RPMI8226 (cell line): ENCODE results near the gene HADHA.

ENCODE experiments used
- DNase-seq: peaks from one replicate; pipeline ENCODE4 v3.0.0-alpha.2; 2015

HADHA gene

DNA sequence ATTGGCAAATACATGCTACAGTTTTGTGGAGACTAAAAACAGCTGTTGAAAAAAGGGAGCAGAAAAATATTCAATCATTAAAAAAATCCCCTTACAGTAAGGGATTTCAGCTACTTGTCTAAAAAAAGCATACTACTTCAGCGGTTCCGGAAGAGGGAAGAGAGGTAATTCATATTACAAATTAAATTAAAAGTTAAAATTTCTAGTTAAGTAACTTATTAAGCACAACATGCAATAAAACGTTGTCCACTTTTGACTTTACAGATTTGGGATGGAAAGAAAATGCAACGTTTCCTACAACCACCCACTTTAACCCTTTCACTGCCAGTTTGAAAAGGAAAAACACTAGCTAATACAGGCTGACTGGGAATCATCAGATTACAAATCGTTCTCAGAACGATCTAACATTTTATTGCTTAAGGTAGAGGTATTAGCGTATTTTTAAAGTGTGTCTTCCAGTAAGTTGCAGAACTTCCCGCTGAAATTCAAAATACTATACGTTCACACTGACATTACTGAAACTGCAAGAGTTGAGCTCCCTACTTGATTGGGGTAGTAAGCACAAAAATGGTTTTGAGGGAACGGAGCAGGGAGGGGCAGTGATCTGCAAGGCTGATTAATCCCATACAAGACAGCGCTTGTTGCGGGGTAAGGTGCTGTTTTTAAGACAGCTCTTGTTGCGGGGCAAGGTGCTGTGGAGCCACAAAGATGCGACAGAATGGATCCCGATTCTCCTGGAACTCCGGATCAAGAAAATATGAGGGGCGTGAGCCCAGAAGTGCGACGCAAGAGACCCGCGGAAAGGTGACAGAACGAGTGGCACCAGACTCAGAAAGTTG is 743 bp downstream of the HADHA start:
- DNase-seq: peak; percentile 31

DNA sequence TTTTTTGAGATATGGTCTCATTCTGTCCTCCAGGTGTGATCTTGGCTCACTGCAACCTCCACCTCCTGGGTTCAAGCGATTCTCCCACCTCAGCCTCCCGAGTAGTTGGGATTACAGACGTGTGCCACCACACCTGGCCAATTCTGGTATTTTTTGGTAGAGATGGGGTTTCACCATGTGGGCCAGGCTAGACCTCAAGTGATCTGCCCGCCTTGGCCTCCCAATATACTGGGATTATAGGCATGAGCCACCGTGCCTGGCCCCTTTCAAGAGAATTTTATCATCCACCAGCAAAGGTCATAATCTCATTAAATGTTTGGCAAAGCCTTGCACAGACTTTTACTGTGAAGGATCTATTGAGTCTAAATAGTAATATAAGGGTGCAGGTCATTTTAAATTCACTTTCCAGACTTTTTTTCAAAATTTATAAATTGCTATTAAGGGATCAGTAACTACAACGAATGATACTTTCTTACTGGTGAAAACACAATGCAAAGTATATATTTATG is 2.5 kb downstream of the HADHA start:
- DNase-seq: peak; percentile 21

DNA sequence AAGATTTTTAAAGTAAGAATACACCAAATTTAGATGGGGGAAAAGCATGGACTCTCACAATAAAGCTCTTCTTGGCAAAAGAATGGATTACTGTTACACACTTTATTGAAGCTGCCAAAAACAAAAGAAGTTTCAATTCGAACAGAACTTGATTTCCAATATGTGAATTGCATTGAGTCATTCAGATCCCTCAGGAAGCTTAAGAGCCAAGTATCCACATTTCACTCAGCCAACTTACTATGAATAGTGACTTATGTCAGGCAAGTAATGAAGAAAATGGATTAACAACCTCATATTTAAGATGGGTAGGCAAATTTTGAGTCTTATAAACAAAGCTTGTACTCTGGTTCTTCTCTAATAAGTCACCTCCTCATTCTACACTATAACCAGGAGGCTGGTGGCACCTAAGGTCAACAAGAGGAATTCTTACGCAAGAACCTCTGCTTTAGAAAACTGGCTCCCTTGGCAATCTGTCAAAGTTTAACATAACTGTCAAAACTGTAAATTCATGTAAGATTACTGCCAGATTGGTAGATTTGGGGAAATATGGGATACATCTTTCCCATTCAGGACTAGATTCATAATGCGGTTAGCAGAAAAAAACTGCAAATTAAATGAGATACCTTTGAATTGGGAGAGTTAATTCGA is 6.0 kb downstream of the HADHA start:
- DNase-seq: no peak

DNA sequence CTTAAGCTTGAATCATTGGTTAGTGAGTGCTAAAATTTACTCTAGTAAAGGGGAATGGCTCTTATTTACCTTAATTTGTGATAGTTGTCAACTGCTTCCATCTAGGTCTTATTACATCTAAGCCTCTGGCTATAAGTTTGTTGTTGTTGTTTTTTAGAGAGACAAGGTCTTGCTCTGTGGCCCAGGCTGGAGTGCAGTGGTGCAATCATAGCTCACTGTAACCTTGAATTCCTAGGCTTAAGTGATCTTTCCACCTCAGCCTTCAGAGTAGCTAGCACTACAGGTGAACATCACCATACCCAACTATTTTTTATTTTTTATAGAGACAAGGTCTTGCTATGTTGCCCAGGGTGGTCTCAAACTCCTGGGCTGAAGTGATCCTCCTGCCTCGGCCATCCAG is 6.6 kb downstream of the HADHA start:
- no peak for DNase-seq

DNA sequence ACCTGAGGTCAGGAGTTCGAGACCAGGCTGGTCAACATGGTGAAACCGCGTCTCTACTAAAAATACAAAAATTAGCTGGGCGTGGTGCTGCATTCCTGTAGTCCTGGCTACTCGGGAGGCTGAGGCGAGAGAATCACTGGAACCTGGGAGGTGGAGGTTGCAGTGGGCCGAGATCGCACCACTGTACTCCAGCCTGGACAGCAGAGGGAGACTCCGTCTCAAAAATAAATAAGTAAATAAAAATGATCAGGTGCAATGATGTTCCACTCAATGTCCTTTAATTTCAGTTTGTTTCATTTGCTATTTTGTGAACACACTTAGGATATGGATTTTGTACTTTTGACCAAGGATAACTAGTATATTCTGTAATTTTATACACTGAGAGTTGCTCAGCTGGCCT is 9.3 kb downstream of the HADHA start:
- no peak for DNase-seq

DNA sequence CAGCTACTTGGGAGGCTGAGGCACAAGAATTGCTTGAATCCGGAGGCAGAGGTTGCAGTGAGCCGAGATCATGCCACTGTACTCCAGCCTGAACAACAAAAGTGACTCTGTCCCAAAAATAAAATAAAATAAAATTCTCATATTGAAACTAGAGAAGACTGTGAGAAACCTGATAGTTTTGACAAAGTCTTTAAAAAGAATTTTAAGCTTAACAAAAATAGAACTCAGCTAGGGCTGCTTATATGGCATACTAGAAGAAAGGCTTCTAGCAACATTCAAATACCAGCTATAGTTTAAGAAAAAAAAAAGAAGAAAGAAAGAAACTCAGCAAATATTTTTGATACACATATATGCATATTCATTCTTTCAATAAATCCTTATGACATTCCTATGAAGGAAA is 13.6 kb downstream of the HADHA start:
- no peak for DNase-seq

DNA sequence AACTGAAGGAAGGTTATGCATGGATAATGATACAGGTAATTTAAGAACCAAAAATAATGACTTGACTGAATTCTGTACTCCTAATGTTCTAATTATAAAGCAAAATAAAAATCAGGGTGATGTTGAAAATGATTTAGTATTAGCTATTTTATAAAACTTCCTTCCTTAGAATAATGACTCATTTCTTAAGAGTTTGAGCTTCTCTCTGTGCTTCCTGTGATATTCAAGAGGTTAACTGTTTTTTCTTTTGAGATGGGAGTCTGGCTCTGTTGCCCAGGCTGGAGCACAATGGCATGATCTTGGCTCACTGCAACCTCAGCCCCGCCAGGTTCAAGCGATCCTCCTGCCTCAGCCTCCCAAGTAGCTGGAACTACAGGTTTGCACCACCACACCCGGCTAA is 14.8 kb downstream of the HADHA start:
- DNase-seq: no peak

DNA sequence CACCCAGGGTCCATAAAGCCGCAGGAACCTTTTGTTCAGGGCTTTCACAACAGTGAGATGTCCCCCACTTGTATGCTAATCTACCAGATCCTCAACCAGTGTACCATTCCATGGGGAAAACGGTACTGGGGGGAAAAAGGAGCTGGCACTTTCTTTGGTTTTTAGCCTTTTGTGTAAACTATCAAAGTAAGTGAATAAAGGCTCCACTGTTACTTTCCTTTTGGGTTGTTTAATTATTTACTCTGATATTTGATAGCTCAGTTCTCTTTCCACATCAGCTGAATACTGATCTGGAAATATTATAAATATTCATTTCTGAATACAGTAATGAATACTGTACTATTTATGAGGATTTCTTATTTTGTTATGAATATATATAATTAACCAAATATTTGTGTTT is 20.3 kb downstream of the HADHA start:
- DNase-seq: no peak

DNA sequence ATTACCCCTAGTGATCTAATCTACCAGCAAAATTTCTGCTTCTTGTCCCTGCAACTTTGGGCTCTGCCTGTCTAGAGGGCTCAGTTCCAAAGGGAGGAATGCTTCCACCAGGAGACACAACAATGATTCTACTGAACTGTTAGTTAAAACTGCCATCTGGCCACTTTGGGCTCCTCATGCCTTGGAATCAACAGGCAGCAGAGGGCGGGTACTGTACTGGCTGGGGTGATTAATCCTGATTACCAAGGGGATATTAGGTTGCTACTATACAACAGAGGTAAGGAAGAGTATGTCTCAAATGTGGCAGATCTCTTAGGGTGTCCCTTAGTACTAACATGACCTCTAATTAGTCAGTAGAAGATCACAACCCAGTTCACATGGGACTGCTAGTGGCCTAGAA is 21.4 kb downstream of the HADHA start:
- DNase-seq: no peak

DNA sequence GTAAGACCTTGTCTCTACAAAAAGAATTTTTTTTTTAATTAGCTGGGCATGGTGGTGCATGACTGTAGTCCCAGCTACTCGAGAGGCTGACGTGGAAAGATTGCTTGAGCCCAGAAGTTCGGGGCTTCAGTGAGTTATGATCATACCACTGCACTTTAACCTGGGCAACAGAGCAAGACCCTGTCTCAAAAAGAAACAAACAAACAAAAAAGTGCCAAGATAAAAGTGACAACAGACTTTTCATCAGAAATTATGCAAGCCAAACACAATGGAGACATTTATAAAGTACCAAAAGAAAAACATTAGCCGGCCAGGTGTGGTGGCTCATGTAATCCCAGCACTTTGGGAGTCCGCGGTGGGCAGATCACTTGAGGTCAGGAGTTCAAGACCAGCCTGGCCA is 26.7 kb downstream of the HADHA start:
- DNase-seq: no peak

DNA sequence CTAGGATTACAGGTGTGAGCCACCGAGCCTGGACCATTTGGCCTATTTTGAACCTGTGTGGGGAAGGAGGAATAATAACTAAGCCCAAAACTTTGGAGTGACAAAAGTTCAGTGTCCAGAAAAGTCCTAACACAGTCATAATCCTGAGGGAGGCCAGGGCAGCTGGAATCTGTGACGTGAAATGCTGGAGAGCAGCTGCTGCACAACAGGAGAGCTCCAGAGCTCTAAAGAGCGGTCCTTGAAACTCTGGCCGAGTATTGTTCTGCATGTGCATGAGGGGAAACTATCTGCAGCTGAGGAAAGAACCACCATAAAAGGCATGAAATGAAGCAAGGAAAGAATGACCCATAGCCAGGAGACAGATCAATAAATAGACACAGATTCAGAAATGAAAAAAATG is 27.8 kb downstream of the HADHA start:
- no peak for DNase-seq

DNA sequence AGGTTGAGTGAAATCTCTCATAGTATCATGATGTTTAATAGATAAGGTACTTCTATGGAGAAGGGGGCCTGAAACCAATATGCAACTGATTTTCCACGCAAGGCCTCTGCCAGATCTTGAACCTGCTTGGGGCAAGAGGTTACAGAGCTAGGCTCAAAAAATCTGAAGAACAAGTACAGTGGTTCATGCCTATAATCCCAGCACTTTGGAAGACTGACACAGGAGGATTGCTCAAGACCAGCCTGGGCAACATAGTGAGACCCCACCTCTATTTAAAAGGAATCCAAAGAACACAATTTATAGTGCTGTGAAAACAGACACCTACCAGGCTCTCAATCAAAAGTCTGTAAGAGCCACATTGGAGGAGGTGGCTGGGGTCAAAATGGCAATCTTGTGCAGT is 28.6 kb downstream of the HADHA start:
- DNase-seq: no peak

DNA sequence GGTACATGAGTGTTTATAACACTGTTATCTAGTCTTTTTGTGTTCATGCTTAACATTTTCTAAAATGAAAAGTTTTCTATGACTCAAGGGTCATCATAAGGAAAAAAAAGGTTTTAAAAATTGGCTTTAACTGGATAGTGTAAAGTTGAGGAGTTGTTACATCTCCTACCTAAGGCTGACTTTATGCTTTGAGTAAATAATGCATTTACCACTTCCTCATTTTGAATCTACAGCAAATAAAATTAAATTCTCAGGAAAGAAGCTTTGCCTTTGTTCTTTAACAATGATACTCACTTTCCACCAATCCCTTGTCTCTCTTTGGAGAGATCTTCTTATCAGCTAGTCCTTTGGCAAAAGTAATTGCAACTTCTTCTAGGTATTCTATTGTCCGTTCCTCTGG is 29.7 kb downstream of the HADHA start:
- DNase-seq: no peak

DNA sequence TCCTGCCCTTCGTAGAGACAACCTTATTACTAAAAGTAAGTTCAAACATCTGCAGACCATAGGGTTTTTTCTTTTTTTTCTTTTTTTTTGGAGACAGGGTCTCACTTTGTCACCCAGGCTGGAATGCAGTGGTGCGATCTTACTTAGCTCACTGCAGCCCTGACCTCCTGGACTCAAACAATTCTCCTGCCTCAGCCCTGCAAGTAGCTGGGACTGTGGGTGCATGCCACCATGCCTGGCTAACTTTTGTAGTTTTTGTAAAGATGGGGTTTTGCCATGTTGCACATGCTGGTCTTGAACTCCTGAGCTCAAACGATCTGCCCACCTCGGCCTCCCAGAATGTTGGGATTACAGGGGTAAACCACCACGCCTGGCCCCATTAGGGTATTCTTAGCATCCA is 32.4 kb downstream of the HADHA start:
- DNase-seq: no peak

DNA sequence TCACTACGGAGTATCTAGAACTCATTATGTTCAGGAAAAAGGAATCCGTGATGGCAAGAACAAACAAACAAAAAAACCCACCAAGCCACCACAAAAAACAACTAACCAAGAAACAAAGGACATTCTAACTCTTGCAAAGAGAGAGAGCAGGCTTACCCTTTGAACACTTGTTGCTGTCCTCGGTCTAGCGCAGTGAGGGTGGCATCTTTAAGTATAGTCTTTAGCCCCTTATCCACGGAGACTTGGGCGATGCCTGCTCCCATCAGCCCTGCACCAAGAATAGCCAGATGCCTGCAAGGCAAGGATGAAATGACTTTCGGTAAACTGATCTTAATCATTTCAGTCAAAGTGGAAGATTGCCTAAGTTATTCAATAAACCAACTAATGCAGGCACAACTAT is 40.5 kb downstream of the HADHA start:
- DNase-seq: no peak

DNA sequence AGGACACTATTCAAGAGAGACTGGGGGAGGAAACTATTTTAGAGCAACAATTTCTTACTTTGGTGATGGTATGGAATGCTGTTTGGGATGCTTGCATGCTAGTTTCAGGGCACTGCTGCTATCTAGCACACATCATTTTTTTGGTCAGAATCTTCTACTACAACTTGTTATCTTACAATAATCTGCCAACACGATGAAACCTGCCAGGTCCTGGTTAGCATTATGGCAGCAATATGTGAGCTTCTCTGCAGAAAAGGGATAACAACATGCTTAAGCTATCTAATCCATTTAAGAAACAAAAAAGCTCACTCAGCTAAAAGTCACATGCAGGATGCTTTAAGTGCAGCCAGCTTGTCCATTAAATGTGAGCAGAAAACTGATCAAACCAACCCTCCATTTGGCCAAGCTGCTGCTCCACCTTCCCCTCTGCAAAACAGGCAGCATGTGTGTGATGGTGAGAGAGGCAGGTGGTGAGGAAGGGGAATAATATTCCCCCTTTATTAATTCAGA is 41.4 kb downstream of the HADHA start:
- no peak for DNase-seq

DNA sequence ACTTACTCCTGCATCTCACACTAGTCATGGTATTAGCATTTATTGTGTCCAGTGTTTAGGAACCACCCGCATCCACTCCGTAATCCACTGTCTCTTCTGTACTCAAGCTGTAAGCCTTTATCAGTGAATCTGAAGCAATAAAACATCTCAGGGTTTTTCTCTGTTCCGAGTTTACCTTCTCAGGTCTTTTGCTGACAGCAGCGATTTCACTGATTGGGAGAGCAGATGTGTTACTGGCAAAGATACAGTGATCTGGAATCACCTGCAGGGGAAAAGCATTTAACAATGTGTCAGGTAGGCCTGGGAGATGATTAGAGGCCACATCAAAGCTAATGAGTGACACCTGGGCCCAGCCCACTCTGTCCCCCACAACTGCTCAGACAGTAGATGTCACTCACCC is 46.9 kb downstream of the HADHA start:
- peak; percentile 65 for DNase-seq

DNA sequence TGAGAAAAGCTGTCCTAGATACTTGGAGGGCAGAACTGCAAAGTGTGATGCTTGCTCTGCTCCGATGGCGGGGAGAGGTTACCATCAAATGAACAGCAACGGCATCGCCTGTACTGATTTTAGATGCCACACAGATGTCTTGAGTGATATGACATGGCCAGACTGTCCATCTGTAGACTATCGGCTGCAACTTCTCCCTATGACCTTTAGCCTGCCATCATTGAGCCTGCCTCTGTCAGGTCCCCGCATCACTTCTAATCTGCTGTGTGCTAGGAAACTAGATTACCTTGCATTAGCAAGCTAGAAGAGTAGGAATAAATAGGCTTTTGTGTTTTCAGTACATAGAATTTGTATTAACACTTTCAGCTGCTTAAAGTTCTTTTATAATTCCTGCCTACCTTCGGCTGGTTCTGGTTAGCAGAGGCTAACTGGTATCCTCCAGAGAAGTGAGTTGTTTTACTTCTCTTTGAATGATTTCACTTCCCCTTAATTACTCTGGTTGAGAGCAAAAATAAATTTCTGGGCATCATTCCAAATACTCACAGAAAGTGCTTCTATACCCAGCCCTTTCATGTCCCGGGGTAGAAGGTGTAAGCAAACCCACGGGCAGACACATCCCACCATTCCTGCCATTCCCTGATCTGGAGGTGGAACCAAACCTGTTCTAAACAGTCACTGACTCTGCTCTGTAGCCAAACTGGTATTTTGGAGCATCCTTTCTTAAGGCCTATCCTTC is 47.6 kb downstream of the HADHA start:
- DNase-seq: peak; percentile 89

DNA sequence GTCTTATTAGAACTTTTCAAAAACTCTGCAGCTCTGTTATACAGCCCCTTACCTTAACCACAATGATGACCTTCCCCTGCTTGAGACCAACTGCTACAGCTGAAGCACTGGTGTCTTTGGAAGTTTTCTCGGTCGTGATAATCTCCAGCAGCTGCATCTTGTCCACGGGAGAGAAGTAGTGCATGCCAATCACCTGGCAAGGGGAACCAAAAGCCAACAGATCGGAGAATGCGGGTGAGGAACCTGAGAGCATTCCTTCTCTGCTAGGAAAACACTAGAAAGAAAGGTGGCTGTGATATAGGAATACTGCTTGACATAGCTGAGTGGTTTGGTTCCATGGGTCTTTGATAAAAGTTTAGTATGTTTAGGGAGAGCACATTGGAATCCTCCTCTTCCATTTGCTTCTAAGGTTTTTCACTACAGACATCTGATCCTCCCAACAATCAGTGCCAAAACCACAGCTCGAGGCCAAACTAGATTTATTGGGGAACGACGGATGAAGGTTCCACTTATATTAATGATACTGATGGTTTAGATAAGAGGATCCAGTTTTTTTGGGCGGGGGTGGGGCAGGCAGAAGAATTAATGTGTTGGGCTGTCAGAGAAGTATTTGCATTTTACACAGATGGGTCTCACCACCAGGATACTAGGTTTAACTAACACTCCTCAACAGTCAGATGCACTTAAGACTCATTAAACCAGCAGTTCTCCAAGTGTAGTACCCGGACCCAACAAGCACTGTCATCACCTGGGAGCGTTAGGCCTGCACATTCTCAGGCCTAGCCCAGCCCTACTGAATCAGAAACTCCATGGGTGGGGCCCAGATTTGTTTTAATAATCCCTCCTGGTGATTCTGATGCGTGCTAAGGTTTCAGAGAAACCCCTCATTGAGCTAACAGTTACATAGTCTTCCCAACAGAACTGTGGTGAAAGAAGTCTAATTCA is 49.1 kb downstream of the HADHA start:
- no peak for DNase-seq

DNA sequence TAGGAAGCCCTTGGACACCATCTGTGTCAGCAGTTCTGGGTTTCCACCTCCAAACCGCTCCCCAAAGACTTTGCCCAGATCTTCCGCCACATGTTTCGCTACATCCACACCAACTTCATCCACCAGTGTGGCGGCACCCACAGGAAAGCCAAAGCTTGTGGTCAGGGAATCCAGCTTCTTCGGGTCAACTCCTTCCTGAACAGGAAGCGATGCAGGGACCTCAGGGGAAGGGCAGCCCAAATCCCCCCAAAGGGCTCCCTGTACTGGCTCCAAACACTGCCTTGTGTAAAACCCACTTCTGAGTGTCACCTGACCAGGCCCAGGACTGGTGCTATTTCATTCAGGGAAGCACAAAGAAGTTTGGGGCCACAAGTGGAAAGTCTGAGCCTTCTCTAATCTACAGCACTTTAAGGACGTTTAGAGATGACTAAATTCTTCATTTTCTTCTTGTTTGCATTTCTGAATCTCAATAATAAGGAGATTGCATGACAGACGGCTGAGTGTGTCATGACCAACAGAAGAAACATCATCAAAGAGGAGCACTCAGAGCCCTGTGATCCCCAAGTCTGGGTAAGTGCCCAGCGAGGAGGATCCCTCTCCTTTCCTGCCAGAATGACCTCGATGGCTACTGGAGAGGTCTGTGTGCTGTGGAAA is 50.7 kb downstream of the HADHA start:
- no peak for DNase-seq

DNA sequence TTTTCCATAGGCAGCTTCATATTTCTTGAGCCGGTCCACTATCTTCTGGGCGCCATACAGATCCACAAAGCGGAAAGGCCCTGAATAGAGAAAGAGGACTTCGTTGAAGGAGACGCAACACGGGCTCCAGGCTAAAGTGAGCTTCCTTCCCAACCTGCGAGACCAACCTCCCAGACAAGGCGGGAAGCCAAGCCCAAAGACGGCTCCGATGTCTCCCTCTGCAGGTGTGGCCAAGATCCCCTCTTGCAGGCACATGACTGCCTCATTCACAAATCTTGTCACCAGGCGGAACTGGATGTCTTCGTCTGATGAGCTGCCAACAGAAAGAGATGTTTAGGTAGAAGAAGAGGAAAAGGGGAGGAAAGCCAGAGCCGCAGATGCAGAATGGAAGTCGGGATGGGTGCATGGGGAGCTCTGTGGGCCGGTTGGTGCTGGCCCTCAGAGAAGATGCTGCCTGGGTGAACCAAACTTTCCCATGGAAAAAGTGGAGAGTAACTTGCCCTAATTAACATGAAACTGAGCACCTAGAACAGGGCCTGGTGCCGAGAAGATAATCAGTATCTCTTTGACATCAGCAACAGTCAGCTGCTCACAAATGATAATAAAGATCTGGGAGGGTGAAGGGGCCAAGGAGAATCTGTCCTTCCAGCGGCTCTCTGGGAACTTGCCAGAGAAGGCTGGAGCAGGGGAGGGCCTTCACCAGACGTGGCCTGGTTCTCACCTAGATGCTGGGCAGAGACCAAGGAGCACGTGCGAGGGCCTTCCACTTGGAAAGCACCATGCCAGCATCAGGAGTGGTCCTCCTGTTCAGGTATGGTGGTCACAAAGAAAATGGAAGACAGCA is 52.9 kb downstream of the HADHA start:
- DNase-seq: no peak
